A549 (cell line): Measurements from ENCODE around the gene SSBP2. TPM values are rescaled to one million over a fixed set of nuclear protein-coding genes. Genes with fewer than 3 reads are reported as not detected.
"Not testable (repeated sequence)": the region's sequence is repeated elsewhere in the genome, so short reads cannot be mapped to it uniquely, and the experiment has no call there.

Source experiments
- ATAC-seq, 2 experiments: fragments of 200-7000 bp in 1 of 2; fragments of >200 bp in 1 of 2; cut with Nextera tagmentation in 1 of 2; cut with Tn5 transposase in 1 of 2; 3 replicates each; pipeline versions ENCODE4 v1.8.0 to v1.9.1; 2018 to 2020; ENCODE audit warnings: mild to moderate bottlenecking in 1 of 2, moderate library complexity in 1 of 2
- CTCF ChIA-PET: fragments of 300-600 bp; sonication (Branson Sonifier 250); formaldehyde crosslinking; extraction: SDS; loops from one replicate; lab custom pipeline; 2021; ENCODE audit warnings: antibody characterized with exemption, inconsistent platforms; lab: Yijun Ruan, JAX
- POLR2A ChIA-PET: fragments of 350-600 bp; formaldehyde crosslinking; extraction: SDS; loops from one replicate; lab custom pipeline; 2021; ENCODE audit warnings: antibody characterized with exemption, inconsistent platforms; lab: Yijun Ruan, JAX
- DNase-seq, 2 experiments: peaks; one replicate each; pipeline versions ENCODE4 v3.0.0 to v3.0.0-alpha.2; 2011 to 2016; ENCODE audit warnings: low read depth in 1 of 2, low spot score in 1 of 2
- FAIRE-seq: peaks from 2 replicates; lab custom pipeline; 2011; peaks lifted over from hg19 to GRCh38; lab: Jason Lieb, UNC
- H3K27ac ChIP-seq, 2 experiments: fragments of >200 bp; sonication (Bioruptor Twin); formaldehyde crosslinking; 3 replicates each; pipeline ENCODE4 v1.5.1; 2016 to 2017
- H3K4me1 ChIP-seq: fragments of >200 bp; sonication (Bioruptor Twin); formaldehyde crosslinking; 3 replicates; pipeline ENCODE4 v1.6.1; 2016
- H3K4me2 ChIP-seq: fragments of >200 bp; sonication (Bioruptor Twin); formaldehyde crosslinking; 3 replicates; pipeline ENCODE4 v1.6.1; 2016
- H3K4me3 ChIP-seq: fragments of >200 bp; sonication (Bioruptor Twin); formaldehyde crosslinking; 3 replicates; pipeline ENCODE4 v1.5.1; 2016
- H3K9me3 ChIP-seq: fragments of >200 bp; sonication (Bioruptor Twin); formaldehyde crosslinking; 3 replicates; pipeline ENCODE4 v1.6.1; 2016
- CBX2 ChIP-seq: fragments of 200-600 bp; sonication (generic); IDR thresholded peaks from 2 replicates; pipeline ENCODE4 v1.6.1; 2016; ENCODE audit warnings: low read depth, mild to moderate bottlenecking, borderline replicate concordance
- E2F6 ChIP-seq: IDR thresholded peaks from 2 replicates; pipeline ENCODE4 v1.6.1; 2012; ENCODE audit warnings: low read depth, borderline replicate concordance
- EHF ChIP-seq: fragments of 250-450 bp; sonication (Bioruptor Pico); IDR thresholded peaks from 2 replicates; pipeline ENCODE4 v1.5.0; 2020; ENCODE audit warnings: mild to moderate bottlenecking
- ELK1 ChIP-seq: fragments of 150-350 bp; IDR thresholded peaks from 2 replicates; pipeline ENCODE4 v1.6.1; 2014; ENCODE audit warnings: low read depth, mild to moderate bottlenecking, low read length
- EP300 ChIP-seq, 2 experiments: fragments of >200 bp; sonication (Bioruptor Twin); formaldehyde crosslinking; IDR thresholded peaks; 2 replicates in 1 of 2; 3 replicates in 1 of 2; pipeline ENCODE4 v1.6.1; 2016 to 2017
- ESRRA ChIP-seq: fragments of 150-350 bp; IDR thresholded peaks from 2 replicates; pipeline ENCODE4 v1.6.1; 2014; ENCODE audit warnings: mild to moderate bottlenecking, low read length, borderline replicate concordance
- FOSL2 ChIP-seq, 2 experiments: fragments of 450-650 bp in 1 of 2; fragments of >200 bp in 1 of 2; sonication (Bioruptor Twin) in 1 of 2; formaldehyde crosslinking; IDR thresholded peaks; 2 replicates each; pipeline versions ENCODE4 v1.5.0 to v1.6.1; 2016 to 2020; ENCODE audit warnings: mild to moderate bottlenecking in 1 of 2, moderate library complexity in 1 of 2
- HOXB5 ChIP-seq: fragments of 250-450 bp; sonication (Bioruptor Pico); IDR thresholded peaks from 2 replicates; pipeline ENCODE4 v1.5.0; 2020; ENCODE audit warnings: mild to moderate bottlenecking, moderate library complexity
- JUNB ChIP-seq: fragments of >200 bp; sonication (Bioruptor Twin); formaldehyde crosslinking; IDR thresholded peaks from 2 replicates; pipeline ENCODE4 v1.6.1; 2016
- MAFK ChIP-seq: fragments of 450-650 bp; IDR thresholded peaks from 2 replicates; pipeline ENCODE4 v1.6.1; 2014; ENCODE audit not compliant: partially characterized antibody
- MAZ ChIP-seq: fragments of 150-350 bp; IDR thresholded peaks from 2 replicates; pipeline ENCODE4 v1.6.1; 2014; ENCODE audit warnings: antibody characterized with exemption, low read depth, low read length, borderline replicate concordance
- NR3C1 ChIP-seq: fragments of >200 bp; sonication (Bioruptor Twin); formaldehyde crosslinking; IDR thresholded peaks from 3 replicates; pipeline ENCODE4 v1.6.1; 2017
- PBX3 ChIP-seq: IDR thresholded peaks from 2 replicates; pipeline ENCODE4 v1.6.1; 2012
- PHF8 ChIP-seq: fragments of 200-600 bp; sonication (generic); IDR thresholded peaks from 2 replicates; pipeline ENCODE4 v1.6.1; 2016; ENCODE audit warnings: low read depth, mild to moderate bottlenecking, antibody characterized with exemption, moderate library complexity, borderline replicate concordance
- POLR2A ChIP-seq: IDR thresholded peaks from 2 replicates; pipeline ENCODE4 v1.6.1; 2012; ENCODE audit warnings: mild to moderate bottlenecking, low read length
- REST ChIP-seq: fragments of 200-600 bp; sonication (generic); IDR thresholded peaks from 2 replicates; pipeline ENCODE4 v1.6.1; 2016; ENCODE audit warnings: antibody characterized with exemption, mild to moderate bottlenecking, moderate library complexity
- SMC3 ChIP-seq: fragments of >200 bp; sonication (Bioruptor Twin); formaldehyde crosslinking; IDR thresholded peaks from 3 replicates; pipeline ENCODE4 v1.6.1; 2018; ENCODE audit warnings: inconsistent platforms
- ZFP36 ChIP-seq: fragments of 450-650 bp; IDR thresholded peaks from 2 replicates; pipeline ENCODE4 v1.6.1; 2014; ENCODE audit warnings: borderline replicate concordance; ENCODE audit not compliant: partially characterized antibody
- ZNF302 ChIP-seq: fragments of 250-450 bp; sonication (Bioruptor Pico); IDR thresholded peaks from 2 replicates; pipeline ENCODE4 v1.9.0; 2021; ENCODE audit warnings: inconsistent platforms, mild to moderate bottlenecking, moderate library complexity
- ZSCAN20 ChIP-seq: fragments of 250-450 bp; sonication (Bioruptor Pico); IDR thresholded peaks from 2 replicates; pipeline ENCODE4 v1.8.0; 2022; ENCODE audit warnings: mild to moderate bottlenecking, moderate library complexity
- WGBS: methylation state at CpG from one replicate; pipeline ENCODE4 v1.1.6; 2017; ENCODE audit errors: missing lambda C conversion rate; 5-methylcytosine and 5-hydroxymethylcytosine counted together
- polyA plus RNA-seq, 4 experiments: library from polyadenylated mRNA; depleted of rRNA in 3 of 4; stranded (reverse); fragments of >200 nt; fragmentation: RNase III in 1 of 4; extraction: RNeasy Plus Mini Kit Qiagen cat#74134 plus additional on column Dnase treatment in 1 of 4; gene quantifications; 2 replicates in 3 of 4; 3 replicates in 1 of 4; pipeline ENCODE4 v1.2.3, GENCODE V29; 2011 to 2017

Gene SSBP2
- polyA plus RNA-seq, 2 of the 4 experiments (the other 2 are of a cell fraction), result 4.5 to 14.2 TPM

GRCh38 chr5:81675420-81675819, 75.5 kb downstream of the SSBP2 start:
- Histone ChIP-seq H3K4me1 (no peaks in the 10 kb centered on the region), H3K4me3 (no peak overlapping the region), H3K9me3 (no peaks in the 10 kb centered on the region), H3K4me2 (no peak overlapping the region), H3K27ac (no peak overlapping the region)
- 57% methylated on average over 3 of the region's 3 CpGs for WGBS
- FAIRE-seq, result no peak
- no peak for TF ChIP-seq REST
- TF ChIP-seq FOSL2 (IDR thresholded peaks at IDR 0.05), result no peak
- TF ChIP-seq FOSL2 (CRISPR knock-in tag; IDR thresholded peaks at IDR 0.05), result no peak
- TF ChIP-seq MAZ, result no peak
- no peak for TF ChIP-seq EP300 (IDR thresholded peaks at IDR 0.05)
- TF ChIP-seq SMC3, result no peak
- TF ChIP-seq E2F6, result no peak
- TF ChIP-seq EHF (CRISPR knock-in tag), result no peak
- no peak for TF ChIP-seq POLR2A
- TF ChIP-seq PHF8, result no peak
- no peak for TF ChIP-seq NR3C1
- TF ChIP-seq JUNB, result no peak
- no peak for TF ChIP-seq ZSCAN20 (CRISPR knock-in tag)
- no peak for TF ChIP-seq ESRRA
- TF ChIP-seq PBX3, result no peak
- no peak for TF ChIP-seq ELK1
- no peak for TF ChIP-seq ZFP36
- TF ChIP-seq MAFK, result no peak
- TF ChIP-seq CBX2, result no peak
- DNase-seq, result no peak
- POLR2A ChIA-PET, result no interaction called here
- CTCF ChIA-PET, result no interaction called here
- ATAC-seq, result no peak

GRCh38 chr5:81665795-81666194, 85.1 kb downstream of the SSBP2 start:
- Histone ChIP-seq H3K9me3 (no peaks in the 10 kb centered on the region), H3K4me3 (no peak overlapping the region), H3K4me1 (no peaks in the 10 kb centered on the region), H3K27ac (no peak overlapping the region), H3K4me2 (no peak overlapping the region)
- CTCF ChIA-PET, result no interaction called here
- POLR2A ChIA-PET, result no interaction called here
- no peak for TF ChIP-seq HOXB5
- no peak for TF ChIP-seq ZNF302 (CRISPR knock-in tag)
- FAIRE-seq (no peak), DNase-seq (no peak), ATAC-seq (no peak)
- 87% methylated on average over 1 of the region's 1 CpG for WGBS

GRCh38 chr5:81660624-81661023, 90.3 kb downstream of the SSBP2 start:
- H3K4me2 ChIP-seq, CTCF ChIA-PET, H3K27ac ChIP-seq, H3K4me3 ChIP-seq, DNase-seq, FAIRE-seq, ATAC-seq, H3K9me3 ChIP-seq, H3K4me1 ChIP-seq, POLR2A ChIA-PET: not testable (repeated sequence)
- 67% methylated on average over 1 of the region's 1 CpG for WGBS
